ENCODE data around the gene ZNF600.
A peak's percentile ranks its signal among the peaks of the same experiment; 100 is the strongest.
"Not testable (repeated sequence)": the region's sequence is repeated elsewhere in the genome, so short reads cannot be mapped to it uniquely, and the experiment has no call there.

ZNF600 gene

GRCh38 chr19:52741371-52741770 lies 45.2 kb downstream of the ZNF600 start:
- DNase-seq: not testable (repeated sequence)

- DNase-seq: no peak
These were observed 47.0 kb downstream of the ZNF600 start for GRCh38 chr19:52739576-52739975.

- DNase-seq: no peak
These were observed 50.9 kb downstream of the ZNF600 start for GRCh38 chr19:52735734-52736133.

GRCh38 chr19:52734893-52735661 lies 51.5 kb downstream of the ZNF600 start, which contains the start of gene ZNF611:
ZNF611 (minus strand) TSS chr19:52735044; CDS start chr19:52715894, 19,150 bp downstream.
- peak; percentile 98 for DNase-seq

GRCh38 chr19:52734331-52734892 lies 52.2 kb downstream of the ZNF600 start:
- no peak for DNase-seq

GRCh38 chr19:52726051-52726450 lies 60.5 kb downstream of the ZNF600 start:
- DNase-seq: not testable (repeated sequence)

GRCh38 chr19:52725528-52725961 lies 61.0 kb downstream of the ZNF600 start:
- DNase-seq: no peak

- no peak for DNase-seq
These were observed 61.7 kb downstream of the ZNF600 start for GRCh38 chr19:52724701-52725514.

- DNase-seq: not testable (repeated sequence)
These were observed 62.5 kb downstream of the ZNF600 start for GRCh38 chr19:52723907-52724598.

- no peak for DNase-seq
These were observed 64.3 kb downstream of the ZNF600 start for GRCh38 chr19:52722062-52723003.

GRCh38 chr19:52720541-52720940 lies 66.0 kb downstream of the ZNF600 start:
- not testable (repeated sequence) for DNase-seq

GRCh38 chr19:52716522-52716921 lies 70.1 kb downstream of the ZNF600 start:
- no peak for DNase-seq

GRCh38 chr19:52715902-52716301 lies 70.7 kb downstream of the ZNF600 start:
- DNase-seq: peak; percentile 55

- DNase-seq: not testable (repeated sequence)
These were observed 71.3 kb downstream of the ZNF600 start for GRCh38 chr19:52715330-52715729.

All from CD4-positive, alpha-beta T cell treated with Interleukin-17A for 1 hour (primary cell).